ENCODE results near the gene PKHD1. TPM values are rescaled to one million over a fixed set of nuclear protein-coding genes. Genes with fewer than 3 reads are reported as not detected.

The PKHD1 gene
- total and polyA plus RNA-seq, 2 of the 8 experiments (the other 6 are each of a cell fraction or from before 2014, with no cell fraction given), result 0.06 to 0.09 TPM

- TF ChIP-seq CHD7 (IDR thresholded peaks at IDR 0.05; ENCODE audit: insufficient replicate concordance, low read length), result no peak
- TF ChIP-seq MAX (IDR thresholded peaks at IDR 0.05), result no peak
- no peak for TF ChIP-seq MAFK (IDR thresholded peaks at IDR 0.05; ENCODE audit: low read depth, low read length)
- no peak for TF ChIP-seq CBX8 (IDR thresholded peaks at IDR 0.05; ENCODE audit: borderline replicate concordance, low read depth, low read length)
- no peak for TF ChIP-seq FOSL1 (IDR thresholded peaks at IDR 0.05; ENCODE audit: insufficient read depth, low read depth, low read length)
- no peak for TF ChIP-seq POLR2A (IDR thresholded peaks at IDR 0.05; ENCODE audit: control extremely low read depth in 1 of 2, low read depth in 2 of 2, low read length in 2 of 2)
- no peak for TF ChIP-seq GABPA (IDR thresholded peaks at IDR 0.05; ENCODE audit: borderline replicate concordance, insufficient read depth, low read length)
- TF ChIP-seq EZH2 (IDR thresholded peaks at IDR 0.05; ENCODE audit: low read depth, low read length, severe bottlenecking), result no peak
- TF ChIP-seq NANOG (IDR thresholded peaks at IDR 0.05; ENCODE audit: insufficient read depth, low read depth, low read length, poor library complexity, severe bottlenecking), result no peak
- TF ChIP-seq RXRA (IDR thresholded peaks at IDR 0.05; ENCODE audit: insufficient read depth, low read depth, low read length), result no peak
- no peak for TF ChIP-seq CREB1 (IDR thresholded peaks at IDR 0.05)
- no peak for TF ChIP-seq POLR2AphosphoS5 (IDR thresholded peaks at IDR 0.05; ENCODE audit: low read depth, low read length)
- TF ChIP-seq TAF1 (IDR thresholded peaks at IDR 0.05; ENCODE audit: low read depth, low read length), result no peak
Observed at GRCh38 chr6:52086741-52087140, 672 bp downstream of the PKHD1 start (continued).

Data from H1 (cell line).